Hepatic stellate cell (primary cell): ENCODE measurements around the gene PTPRC.

ENCODE experiments used
- DNase-seq: peaks from one replicate; pipeline ENCODE4 v3.0.0; 2011; ENCODE audit warnings: low spot score

PTPRC gene

GRCh38 chr1:198643808-198644207 lies 5.0 kb downstream of the PTPRC start:
- no peak for DNase-seq

- no peak for DNase-seq
Observed at GRCh38 chr1:198647055-198647454, 8.2 kb downstream of the PTPRC start.

GRCh38 chr1:198648592-198648991 lies 9.8 kb downstream of the PTPRC start:
- no peak for DNase-seq

GRCh38 chr1:198649232-198649967 lies 10.6 kb downstream of the PTPRC start:
- DNase-seq = no peak

- no peak for DNase-seq
Observed at GRCh38 chr1:198649968-198650338, 11.1 kb downstream of the PTPRC start.

- DNase-seq = no peak
Observed at GRCh38 chr1:198650506-198650905, 11.7 kb downstream of the PTPRC start.

GRCh38 chr1:198651650-198652400 lies 13.0 kb downstream of the PTPRC start:
- no peak for DNase-seq

- DNase-seq = no peak
Observed at GRCh38 chr1:198653808-198654413, 15.1 kb downstream of the PTPRC start.

GRCh38 chr1:198655459-198656121 lies 16.8 kb downstream of the PTPRC start:
- DNase-seq = no peak

- no peak for DNase-seq
Observed at GRCh38 chr1:198656500-198656932, 17.7 kb downstream of the PTPRC start.

- peak; percentile 26 for DNase-seq
Observed at GRCh38 chr1:198657550-198658064, 18.8 kb downstream of the PTPRC start.

GRCh38 chr1:198660341-198661261 lies 21.8 kb downstream of the PTPRC start:
- DNase-seq = no peak

GRCh38 chr1:198662821-198663220 lies 24.0 kb downstream of the PTPRC start:
- no peak for DNase-seq

- DNase-seq = no peak
Observed at GRCh38 chr1:198664068-198664788, 25.4 kb downstream of the PTPRC start.

- DNase-seq = no peak
Observed at GRCh38 chr1:198667186-198667585, 28.3 kb downstream of the PTPRC start.

GRCh38 chr1:198667807-198668206 lies 29.0 kb downstream of the PTPRC start:
- no peak for DNase-seq

GRCh38 chr1:198669023-198669698 lies 30.3 kb downstream of the PTPRC start:
- peak; percentile 47 for DNase-seq

- DNase-seq = no peak
Observed at GRCh38 chr1:198669771-198670170, 30.9 kb downstream of the PTPRC start.

GRCh38 chr1:198671136-198671535 lies 32.3 kb downstream of the PTPRC start:
- DNase-seq = no peak

- peak; percentile 43 for DNase-seq
Observed at GRCh38 chr1:198672124-198672523, 33.3 kb downstream of the PTPRC start.
